Erythroblast (primary cell): ENCODE data around the gene EIF3A.

Experiments used
- GATA1 ChIP-seq: IDR thresholded peaks from 2 replicates; pipeline ENCODE4 v1.6.1; 2011; ENCODE audit warnings: low read depth, mild to moderate bottlenecking, control low read depth, low read length, moderate library complexity
- POLR2A ChIP-seq: IDR thresholded peaks from 2 replicates; pipeline ENCODE4 v1.6.1; 2011; ENCODE audit warnings: mild to moderate bottlenecking, low read length

DNA sequence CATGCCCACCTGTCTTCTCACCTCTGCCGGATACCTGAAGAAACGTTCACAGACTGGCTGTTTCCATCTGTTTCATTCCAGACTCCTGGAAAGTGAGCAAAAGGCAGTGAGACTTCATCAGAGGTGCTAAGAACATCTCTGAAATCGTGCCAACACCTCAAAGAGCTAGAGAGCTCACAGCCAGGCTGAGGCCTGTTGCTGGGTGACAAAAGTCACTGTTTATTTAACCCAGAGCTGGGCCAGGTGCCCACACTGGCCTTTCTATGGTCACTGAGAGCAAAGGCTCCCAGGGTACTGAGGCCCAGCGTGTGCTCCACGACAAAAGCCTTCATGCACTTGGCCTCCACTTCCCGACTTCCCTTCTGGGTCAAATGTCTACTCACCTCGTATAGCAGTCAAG lies 54.8 kb downstream of the EIF3A start:
- no peak for TF ChIP-seq POLR2A
- TF ChIP-seq GATA1, result no peak
